ENCODE measurements around the gene PTPN1.

DNA sequence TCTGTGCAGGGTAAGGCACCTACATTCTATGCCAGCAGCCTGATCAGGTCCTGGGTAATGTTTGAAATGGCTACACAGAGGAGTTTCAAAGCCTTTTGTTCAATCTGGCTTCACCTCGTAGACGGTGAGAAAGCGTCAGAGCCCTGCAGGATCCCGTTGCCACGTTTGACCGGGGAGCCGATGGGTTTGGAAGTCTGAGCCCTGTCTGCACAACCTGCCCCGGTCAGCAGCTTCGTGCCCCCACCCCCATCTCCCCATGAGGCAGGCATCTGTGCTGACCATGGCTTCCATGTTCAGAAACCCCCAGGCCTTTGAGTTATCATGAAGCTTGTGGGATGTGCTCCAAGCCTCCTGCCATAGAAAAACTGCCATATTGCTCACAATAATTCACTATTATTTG, 63.9 kb downstream of the PTPN1 start:
- no peak for TF ChIP-seq PRMT3 (CRISPR knock-in tag; IDR thresholded peaks at IDR 0.05; ENCODE audit: borderline replicate concordance, low read depth)
- TF ChIP-seq, protein P1, sequence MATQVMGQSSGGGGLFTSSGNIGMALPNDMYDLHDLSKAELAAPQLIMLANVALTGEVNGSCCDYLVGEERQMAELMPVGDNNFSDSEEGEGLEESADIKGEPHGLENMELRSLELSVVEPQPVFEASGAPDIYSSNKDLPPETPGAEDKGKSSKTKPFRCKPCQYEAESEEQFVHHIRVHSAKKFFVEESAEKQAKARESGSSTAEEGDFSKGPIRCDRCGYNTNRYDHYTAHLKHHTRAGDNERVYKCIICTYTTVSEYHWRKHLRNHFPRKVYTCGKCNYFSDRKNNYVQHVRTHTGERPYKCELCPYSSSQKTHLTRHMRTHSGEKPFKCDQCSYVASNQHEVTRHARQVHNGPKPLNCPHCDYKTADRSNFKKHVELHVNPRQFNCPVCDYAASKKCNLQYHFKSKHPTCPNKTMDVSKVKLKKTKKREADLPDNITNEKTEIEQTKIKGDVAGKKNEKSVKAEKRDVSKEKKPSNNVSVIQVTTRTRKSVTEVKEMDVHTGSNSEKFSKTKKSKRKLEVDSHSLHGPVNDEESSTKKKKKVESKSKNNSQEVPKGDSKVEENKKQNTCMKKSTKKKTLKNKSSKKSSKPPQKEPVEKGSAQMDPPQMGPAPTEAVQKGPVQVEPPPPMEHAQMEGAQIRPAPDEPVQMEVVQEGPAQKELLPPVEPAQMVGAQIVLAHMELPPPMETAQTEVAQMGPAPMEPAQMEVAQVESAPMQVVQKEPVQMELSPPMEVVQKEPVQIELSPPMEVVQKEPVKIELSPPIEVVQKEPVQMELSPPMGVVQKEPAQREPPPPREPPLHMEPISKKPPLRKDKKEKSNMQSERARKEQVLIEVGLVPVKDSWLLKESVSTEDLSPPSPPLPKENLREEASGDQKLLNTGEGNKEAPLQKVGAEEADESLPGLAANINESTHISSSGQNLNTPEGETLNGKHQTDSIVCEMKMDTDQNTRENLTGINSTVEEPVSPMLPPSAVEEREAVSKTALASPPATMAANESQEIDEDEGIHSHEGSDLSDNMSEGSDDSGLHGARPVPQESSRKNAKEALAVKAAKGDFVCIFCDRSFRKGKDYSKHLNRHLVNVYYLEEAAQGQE (IDR thresholded peaks at IDR 0.05; ENCODE audit: borderline replicate concordance in 1 of 2, low read depth in 1 of 2, low read length in 2 of 2) = no peak
- no peak for TF ChIP-seq MTF1 (CRISPR knock-in tag; IDR thresholded peaks at IDR 0.05)
